Nephron (organoid): Measurements from ENCODE around the gene NPFFR2.
"Not testable (repeated sequence)": the region's sequence is repeated elsewhere in the genome, so short reads cannot be mapped to it uniquely, and the experiment has no call there.

Experiments used
- H3K27ac Mint-ChIP-seq, 3 experiments: 2 replicates each; pipeline ENCODE4 v1.8.0; 2020; ENCODE audit warnings: mixed read lengths in 3 of 3, mild to moderate bottlenecking in 2 of 3, moderate library complexity in 1 of 3
- H3K27me3 Mint-ChIP-seq: 2 replicates; pipeline ENCODE4 v1.8.0; 2021; ENCODE audit warnings: low read depth, mild to moderate bottlenecking, moderate library complexity, mixed read lengths
- H3K36me3 Mint-ChIP-seq: 2 replicates; pipeline ENCODE4 v1.8.0; 2020; ENCODE audit warnings: low read depth, mixed read lengths
- H3K4me1 Mint-ChIP-seq: 2 replicates; pipeline ENCODE4 v1.8.0; 2020; ENCODE audit warnings: mixed read lengths
- H3K4me3 Mint-ChIP-seq, 3 experiments: 2 replicates each; pipeline ENCODE4 v1.8.0; 2020; ENCODE audit warnings: mild to moderate bottlenecking in 3 of 3, mixed read lengths in 3 of 3, moderate library complexity in 2 of 3
- H3K9me3 Mint-ChIP-seq: 2 replicates; pipeline ENCODE4 v1.8.0; 2020; ENCODE audit warnings: mixed read lengths
- TF ChIP-seq, protein P1 (sequence below), 3 experiments: fragments of 200-600 bp; sonication (generic); IDR thresholded peaks; one replicate each; pipeline ENCODE4 v1.5.0; 2021; ENCODE audit warnings: antibody characterized with exemption in 3 of 3; ENCODE audit not compliant: unreplicated experiment in 3 of 3

The NPFFR2 gene

DNA sequence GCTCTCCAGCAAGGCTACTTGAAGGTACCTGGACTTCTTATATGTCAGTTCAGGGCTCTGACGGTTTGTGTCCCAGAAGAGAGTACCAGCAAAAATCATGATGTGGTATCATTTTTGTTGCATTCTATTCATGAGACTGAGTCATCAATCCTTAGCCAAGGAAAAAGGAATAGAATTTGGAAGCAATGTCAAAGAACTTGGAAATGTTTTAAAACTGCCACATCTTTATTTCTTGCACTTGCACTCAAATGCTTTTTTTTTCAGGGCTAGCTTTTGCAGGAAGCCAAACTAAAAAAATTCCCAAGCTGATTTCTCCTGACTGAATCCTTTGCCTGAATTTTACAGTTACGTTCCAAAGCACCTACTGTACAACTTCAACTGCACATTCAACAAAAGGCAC, 112.4 kb downstream of the NPFFR2 start:
- Mint-ChIP-seq H3K27me3 (no peaks in the 10 kb centered on the region), H3K4me3 (no peak overlapping the region), H3K4me1 (no peaks in the 10 kb centered on the region), H3K36me3 (no peaks in the 10 kb centered on the region), H3K27ac (no peak overlapping the region), H3K9me3 (peaks cover 3% of the 10 kb centered on the region)
- TF ChIP-seq, protein P1, sequence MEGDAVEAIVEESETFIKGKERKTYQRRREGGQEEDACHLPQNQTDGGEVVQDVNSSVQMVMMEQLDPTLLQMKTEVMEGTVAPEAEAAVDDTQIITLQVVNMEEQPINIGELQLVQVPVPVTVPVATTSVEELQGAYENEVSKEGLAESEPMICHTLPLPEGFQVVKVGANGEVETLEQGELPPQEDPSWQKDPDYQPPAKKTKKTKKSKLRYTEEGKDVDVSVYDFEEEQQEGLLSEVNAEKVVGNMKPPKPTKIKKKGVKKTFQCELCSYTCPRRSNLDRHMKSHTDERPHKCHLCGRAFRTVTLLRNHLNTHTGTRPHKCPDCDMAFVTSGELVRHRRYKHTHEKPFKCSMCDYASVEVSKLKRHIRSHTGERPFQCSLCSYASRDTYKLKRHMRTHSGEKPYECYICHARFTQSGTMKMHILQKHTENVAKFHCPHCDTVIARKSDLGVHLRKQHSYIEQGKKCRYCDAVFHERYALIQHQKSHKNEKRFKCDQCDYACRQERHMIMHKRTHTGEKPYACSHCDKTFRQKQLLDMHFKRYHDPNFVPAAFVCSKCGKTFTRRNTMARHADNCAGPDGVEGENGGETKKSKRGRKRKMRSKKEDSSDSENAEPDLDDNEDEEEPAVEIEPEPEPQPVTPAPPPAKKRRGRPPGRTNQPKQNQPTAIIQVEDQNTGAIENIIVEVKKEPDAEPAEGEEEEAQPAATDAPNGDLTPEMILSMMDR (IDR thresholded peaks at IDR 0.05; ENCODE audit: unreplicated experiment in 3 of 3), result no peak

DNA sequence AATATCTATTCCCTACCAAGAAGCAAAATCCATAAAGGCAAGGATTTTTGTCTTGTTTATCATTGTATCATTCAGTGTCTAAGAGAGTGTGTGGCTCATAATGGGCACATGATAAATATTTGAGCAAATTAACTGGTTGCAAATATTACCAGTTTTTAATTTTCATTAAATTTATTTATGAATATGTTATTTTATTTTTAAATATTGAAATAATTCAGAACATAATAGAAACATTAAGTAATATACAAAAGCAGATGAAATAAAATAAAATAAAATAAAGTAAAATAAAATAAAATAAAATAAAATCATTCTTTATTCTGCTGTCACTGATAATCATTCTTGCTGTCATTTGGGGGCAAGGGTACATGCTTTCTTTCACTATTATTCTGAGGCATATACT, 120.9 kb downstream of the NPFFR2 start:
- no peak overlapping the region for H3K27ac Mint-ChIP-seq
- H3K4me3 Mint-ChIP-seq, result no peak overlapping the region
- H3K9me3 Mint-ChIP-seq, result no peaks in the 10 kb centered on the region
- H3K4me1 Mint-ChIP-seq, result no peaks in the 10 kb centered on the region
- no peaks in the 10 kb centered on the region for H3K36me3 Mint-ChIP-seq
- TF ChIP-seq, protein P1 (IDR thresholded peaks at IDR 0.05; ENCODE audit: unreplicated experiment in 3 of 3), result no peak
- H3K27me3 Mint-ChIP-seq, result peaks cover 7% of the 10 kb centered on the region

DNA sequence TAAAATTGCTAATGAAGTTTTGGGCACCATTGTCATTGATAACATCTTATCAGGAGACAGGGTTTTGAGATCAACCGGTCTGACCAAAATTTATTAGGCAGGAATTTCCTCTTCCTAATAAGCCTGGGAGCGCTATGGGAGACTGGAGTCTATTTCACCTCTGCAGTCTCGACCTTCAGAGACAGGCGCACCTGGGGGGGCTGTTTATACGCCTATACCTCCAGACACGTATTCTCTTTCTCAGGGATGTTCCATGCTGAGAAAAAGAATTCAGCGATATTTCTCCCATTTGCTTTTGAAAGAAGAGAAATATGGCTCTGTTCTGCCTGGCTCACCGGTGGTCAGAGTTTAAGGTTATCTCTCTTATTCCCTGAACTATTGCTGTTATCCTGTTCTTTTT, 121.8 kb downstream of the NPFFR2 start:
- not testable (repeated sequence) for H3K9me3 Mint-ChIP-seq, H3K27me3 Mint-ChIP-seq, H3K4me1 Mint-ChIP-seq, H3K27ac Mint-ChIP-seq, H3K4me3 Mint-ChIP-seq, H3K36me3 Mint-ChIP-seq

DNA sequence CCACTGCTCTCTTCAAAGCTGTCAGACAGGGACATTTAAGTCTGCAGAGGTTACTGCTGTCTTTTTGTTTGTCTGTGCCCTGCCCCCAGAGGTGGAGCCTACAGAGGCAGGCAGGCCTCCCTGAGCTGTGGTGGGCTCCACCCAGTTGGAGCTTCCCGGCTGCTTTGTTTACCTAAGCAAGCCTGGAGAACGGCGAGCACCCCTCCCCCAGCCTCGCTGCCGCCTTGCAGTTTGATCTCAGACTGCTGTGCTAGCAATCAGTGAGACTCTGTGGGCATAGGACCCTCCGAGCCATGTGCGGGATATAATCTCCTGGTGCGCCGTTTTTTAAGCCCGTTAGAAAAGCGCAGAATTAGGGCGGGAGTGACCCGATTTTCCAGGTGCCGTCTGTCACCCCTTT, 137.5 kb downstream of the NPFFR2 start:
- not testable (repeated sequence) for H3K4me1 Mint-ChIP-seq, H3K27ac Mint-ChIP-seq, H3K36me3 Mint-ChIP-seq, H3K4me3 Mint-ChIP-seq, H3K27me3 Mint-ChIP-seq
- H3K9me3 Mint-ChIP-seq, result peaks cover 17% of the 10 kb centered on the region

DNA sequence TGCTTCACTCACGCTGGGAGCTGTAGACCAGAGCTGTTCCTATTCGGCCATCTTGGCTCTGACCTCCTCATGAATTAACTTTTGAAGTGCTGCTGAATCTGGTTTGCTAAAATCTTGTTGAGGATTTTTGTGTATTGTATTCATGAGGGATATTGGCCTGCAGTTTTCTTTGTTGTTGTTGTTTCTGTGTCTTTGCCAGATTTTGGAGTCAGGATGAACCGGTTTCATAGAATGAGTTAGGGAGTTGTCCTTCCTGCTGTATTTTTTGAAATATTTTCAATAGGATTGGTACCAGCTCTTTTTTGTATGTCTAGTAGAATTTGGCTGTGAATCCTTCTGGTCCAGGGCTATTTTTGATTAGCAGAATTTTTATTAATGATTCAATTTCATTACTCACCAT, 138.1 kb downstream of the NPFFR2 start:
- peaks cover 20% of the 10 kb centered on the region for H3K9me3 Mint-ChIP-seq
- H3K27ac Mint-ChIP-seq, result no peak overlapping the region
- H3K36me3 Mint-ChIP-seq, result no peaks in the 10 kb centered on the region
- no peaks in the 10 kb centered on the region for H3K4me1 Mint-ChIP-seq
- no peak overlapping the region for H3K4me3 Mint-ChIP-seq
- TF ChIP-seq, protein P1 (IDR thresholded peaks at IDR 0.05; ENCODE audit: unreplicated experiment in 3 of 3), result no peak
- no peaks in the 10 kb centered on the region for H3K27me3 Mint-ChIP-seq

DNA sequence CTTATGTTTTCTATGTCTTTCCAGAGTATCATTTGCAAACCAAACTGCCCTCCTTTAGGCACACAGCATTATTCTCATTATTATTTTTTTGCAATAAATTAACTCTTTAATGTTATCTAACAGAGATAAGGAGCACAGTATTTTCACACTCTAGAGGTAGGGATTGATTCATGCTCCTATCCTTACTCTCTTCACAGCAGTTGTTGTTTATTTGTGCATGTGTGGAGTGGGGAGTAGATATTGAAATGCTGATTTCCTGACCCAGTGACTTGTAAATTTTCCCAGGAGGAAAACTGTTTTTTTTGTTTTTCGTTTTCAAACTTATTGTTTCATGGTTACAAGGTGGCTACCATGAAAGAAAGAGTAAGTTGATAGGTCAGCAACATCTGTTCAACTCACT, 140.0 kb downstream of the NPFFR2 start:
- Mint-ChIP-seq H3K4me1 (no peaks in the 10 kb centered on the region), H3K36me3 (no peaks in the 10 kb centered on the region), H3K27me3 (no peaks in the 10 kb centered on the region), H3K4me3 (no peak overlapping the region), H3K27ac (no peak overlapping the region), H3K9me3 (peaks cover 22% of the 10 kb centered on the region)
- TF ChIP-seq, protein P1 (IDR thresholded peaks at IDR 0.05; ENCODE audit: unreplicated experiment in 3 of 3), result no peak

DNA sequence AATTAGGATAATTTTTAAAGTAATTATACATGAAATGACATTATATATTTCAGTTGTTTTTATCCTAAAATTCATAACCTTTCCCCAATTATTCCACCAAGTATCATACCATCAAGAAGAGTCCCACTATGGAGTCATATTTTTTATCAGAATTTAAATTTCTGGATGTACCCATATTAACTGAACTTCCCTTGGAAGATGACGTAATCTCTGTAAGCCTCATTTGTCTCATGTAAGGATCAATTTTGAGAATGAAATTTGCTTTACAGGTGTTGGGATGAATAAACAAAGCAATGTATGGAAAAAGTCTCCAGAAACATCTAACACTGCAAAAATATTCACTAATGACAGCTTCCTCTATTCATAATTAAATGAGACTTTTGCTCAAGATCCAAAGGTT, 147.5 kb downstream of the NPFFR2 start:
- no peaks in the 10 kb centered on the region for H3K4me1 Mint-ChIP-seq
- no peaks in the 10 kb centered on the region for H3K36me3 Mint-ChIP-seq
- H3K27ac Mint-ChIP-seq, result no peak overlapping the region

More for the DNA sequence above, 147.5 kb downstream of the NPFFR2 start:
- Mint-ChIP-seq H3K9me3 (peaks cover 8% of the 10 kb centered on the region), H3K4me3 (no peak overlapping the region), H3K27me3 (no peaks in the 10 kb centered on the region)
- TF ChIP-seq, protein P1 (IDR thresholded peaks at IDR 0.05; ENCODE audit: unreplicated experiment in 3 of 3), result no peak
